ENCODE measurements around the gene BICD1.

- TF ChIP-seq, protein P1, sequence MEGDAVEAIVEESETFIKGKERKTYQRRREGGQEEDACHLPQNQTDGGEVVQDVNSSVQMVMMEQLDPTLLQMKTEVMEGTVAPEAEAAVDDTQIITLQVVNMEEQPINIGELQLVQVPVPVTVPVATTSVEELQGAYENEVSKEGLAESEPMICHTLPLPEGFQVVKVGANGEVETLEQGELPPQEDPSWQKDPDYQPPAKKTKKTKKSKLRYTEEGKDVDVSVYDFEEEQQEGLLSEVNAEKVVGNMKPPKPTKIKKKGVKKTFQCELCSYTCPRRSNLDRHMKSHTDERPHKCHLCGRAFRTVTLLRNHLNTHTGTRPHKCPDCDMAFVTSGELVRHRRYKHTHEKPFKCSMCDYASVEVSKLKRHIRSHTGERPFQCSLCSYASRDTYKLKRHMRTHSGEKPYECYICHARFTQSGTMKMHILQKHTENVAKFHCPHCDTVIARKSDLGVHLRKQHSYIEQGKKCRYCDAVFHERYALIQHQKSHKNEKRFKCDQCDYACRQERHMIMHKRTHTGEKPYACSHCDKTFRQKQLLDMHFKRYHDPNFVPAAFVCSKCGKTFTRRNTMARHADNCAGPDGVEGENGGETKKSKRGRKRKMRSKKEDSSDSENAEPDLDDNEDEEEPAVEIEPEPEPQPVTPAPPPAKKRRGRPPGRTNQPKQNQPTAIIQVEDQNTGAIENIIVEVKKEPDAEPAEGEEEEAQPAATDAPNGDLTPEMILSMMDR (IDR thresholded peaks at IDR 0.05) = no peak
- no peak for TF ChIP-seq ZFX (IDR thresholded peaks at IDR 0.05; ENCODE audit: borderline replicate concordance)
Measured at GRCh38 chr12:32098112-32098511, 8.5 kb upstream of the BICD1 start.

Measured in 22Rv1 (cell line).